22Rv1 (cell line): ENCODE data around the gene CPHXL.

Experiments
- ZFX ChIP-seq: fragments of 450-650 bp; IDR thresholded peaks from 2 replicates; pipeline ENCODE4 v1.6.1; 2017; ENCODE audit warnings: antibody characterized with exemption, borderline replicate concordance
- TF ChIP-seq, protein P1 (sequence below): fragments of 450-650 bp; IDR thresholded peaks from 2 replicates; pipeline ENCODE4 v1.5.1; 2017; ENCODE audit warnings: mild to moderate bottlenecking

DNA sequence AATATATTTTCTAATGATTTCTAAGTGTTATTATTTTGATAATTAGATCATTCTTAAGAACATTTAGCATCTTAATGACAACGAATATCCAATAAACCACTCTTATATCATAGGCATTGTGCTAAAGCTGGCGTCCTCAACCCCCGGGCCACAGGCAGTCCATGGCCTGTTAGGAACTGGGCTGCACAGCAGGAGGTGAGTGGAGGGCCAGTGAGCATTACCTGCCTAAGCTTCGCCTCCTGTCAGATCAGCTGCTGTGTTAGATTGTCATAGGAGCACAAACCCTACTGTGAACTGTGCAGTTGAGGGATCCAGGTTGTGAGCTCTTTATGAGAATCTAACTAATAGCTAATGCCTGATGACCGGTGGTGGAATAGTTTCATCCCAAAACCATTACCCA lies 28.7 kb downstream of the CPHXL start:
- TF ChIP-seq, protein P1, sequence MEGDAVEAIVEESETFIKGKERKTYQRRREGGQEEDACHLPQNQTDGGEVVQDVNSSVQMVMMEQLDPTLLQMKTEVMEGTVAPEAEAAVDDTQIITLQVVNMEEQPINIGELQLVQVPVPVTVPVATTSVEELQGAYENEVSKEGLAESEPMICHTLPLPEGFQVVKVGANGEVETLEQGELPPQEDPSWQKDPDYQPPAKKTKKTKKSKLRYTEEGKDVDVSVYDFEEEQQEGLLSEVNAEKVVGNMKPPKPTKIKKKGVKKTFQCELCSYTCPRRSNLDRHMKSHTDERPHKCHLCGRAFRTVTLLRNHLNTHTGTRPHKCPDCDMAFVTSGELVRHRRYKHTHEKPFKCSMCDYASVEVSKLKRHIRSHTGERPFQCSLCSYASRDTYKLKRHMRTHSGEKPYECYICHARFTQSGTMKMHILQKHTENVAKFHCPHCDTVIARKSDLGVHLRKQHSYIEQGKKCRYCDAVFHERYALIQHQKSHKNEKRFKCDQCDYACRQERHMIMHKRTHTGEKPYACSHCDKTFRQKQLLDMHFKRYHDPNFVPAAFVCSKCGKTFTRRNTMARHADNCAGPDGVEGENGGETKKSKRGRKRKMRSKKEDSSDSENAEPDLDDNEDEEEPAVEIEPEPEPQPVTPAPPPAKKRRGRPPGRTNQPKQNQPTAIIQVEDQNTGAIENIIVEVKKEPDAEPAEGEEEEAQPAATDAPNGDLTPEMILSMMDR = no peak
- no peak for TF ChIP-seq ZFX
